WI38 (cell line): ENCODE results near the gene SPAG9.
"Not testable (repeated sequence)": the region's sequence is repeated elsewhere in the genome, so short reads cannot be mapped to it uniquely, and the experiment has no call there.

Experiments
- H3K4me3 ChIP-seq: 2 replicates; pipeline ENCODE4 v1.5.1; 2011; ENCODE audit warnings: low read depth, mild to moderate bottlenecking, control low read depth, low read length
- CTCF ChIP-seq: IDR thresholded peaks from 2 replicates; pipeline ENCODE4 v1.5.1; 2012; ENCODE audit warnings: low read depth, mild to moderate bottlenecking, control low read depth, low read length

SPAG9 gene

DNA sequence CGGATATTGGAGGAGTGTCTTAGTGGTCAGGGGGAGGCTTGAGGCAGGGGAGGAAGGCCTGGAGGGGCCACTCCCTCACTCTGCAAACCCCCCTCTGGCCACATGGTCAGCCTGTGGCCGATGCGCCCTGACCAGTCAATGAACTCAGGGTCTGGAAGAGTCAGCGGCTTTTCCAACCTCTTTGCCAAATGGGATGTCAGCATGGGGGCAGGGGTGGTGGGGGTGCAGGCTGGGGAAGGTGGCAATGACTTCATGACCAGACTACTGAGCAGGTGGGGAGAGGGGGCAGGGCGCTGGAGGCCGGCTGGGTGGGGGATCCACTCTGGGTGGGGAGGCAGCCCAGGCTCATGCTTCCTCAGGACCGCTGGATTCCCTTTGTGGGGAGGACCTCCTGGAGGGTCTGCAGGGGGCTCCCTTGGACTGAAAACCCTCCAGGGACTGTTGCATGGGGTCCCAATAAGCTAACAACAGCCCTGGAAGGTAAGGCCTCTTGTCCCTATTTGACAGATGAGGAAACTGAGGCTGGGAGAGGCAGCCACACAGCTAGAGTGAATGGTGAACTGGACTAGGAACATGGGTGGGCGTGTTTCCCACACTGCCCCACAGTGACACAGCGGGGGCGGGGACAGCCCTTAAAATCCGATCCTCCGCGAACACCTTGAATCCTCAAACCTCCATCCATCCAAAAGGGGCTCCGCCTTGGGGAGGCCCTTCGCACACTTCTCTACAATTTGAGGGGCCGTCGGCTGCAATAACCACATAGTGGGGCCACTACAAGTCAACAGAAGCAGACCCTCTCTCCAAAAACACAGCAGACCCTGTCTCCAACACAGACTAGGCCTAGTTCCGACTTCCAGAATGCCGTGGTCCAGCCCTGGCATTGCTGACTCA, 173.5 kb downstream of the SPAG9 start:
- H3K4me3 ChIP-seq, result no peak overlapping the region
- no peak for TF ChIP-seq CTCF

- no peak overlapping the region for H3K4me3 ChIP-seq
- no peak for TF ChIP-seq CTCF
Observed at GRCh38 chr17:50946223-50946890, 174.3 kb downstream of the SPAG9 start.

- no peak overlapping the region for H3K4me3 ChIP-seq
- no peak for TF ChIP-seq CTCF
Observed at GRCh38 chr17:50945779-50946222, 174.9 kb downstream of the SPAG9 start.

- no peak overlapping the region; the same call in 1 of the 2 replicates for H3K4me3 ChIP-seq
- TF ChIP-seq CTCF, result no peak
Observed at GRCh38 chr17:50944902-50945720, 175.6 kb downstream of the SPAG9 start.

- TF ChIP-seq CTCF, result no peak
- H3K4me3 ChIP-seq, result peak overlapping the region; percentile 37
Observed at GRCh38 chr17:50944054-50944901, 176.4 kb downstream of the SPAG9 start.

- H3K4me3 ChIP-seq, result no peak overlapping the region
- TF ChIP-seq CTCF, result no peak
Observed at GRCh38 chr17:50943575-50943933, 177.1 kb downstream of the SPAG9 start.

GRCh38 chr17:50941676-50942048, 179.0 kb downstream of the SPAG9 start:
- H3K4me3 ChIP-seq, result not testable (repeated sequence)
